Esophagus mucosa (tissue), 1 donor: Measurements from ENCODE around the gene SLC38A8. TPM values are rescaled to one million over a fixed set of nuclear protein-coding genes. Genes with fewer than 3 reads are reported as not detected.

ENCODE experiments used
- ATAC-seq: fragments of 200-7000 bp; cut with Tn5 transposase; one replicate; pipeline ENCODE4 v1.9.1; 2020
- total RNA-seq: library from RNA; stranded (reverse); gene quantifications from one replicate; pipeline ENCODE4 v1.2.4, GENCODE V29; 2023
- donor health status: DM: yes; HTN: yes; CAD: no.

SLC38A8 gene
- total RNA-seq, result not detected

DNA sequence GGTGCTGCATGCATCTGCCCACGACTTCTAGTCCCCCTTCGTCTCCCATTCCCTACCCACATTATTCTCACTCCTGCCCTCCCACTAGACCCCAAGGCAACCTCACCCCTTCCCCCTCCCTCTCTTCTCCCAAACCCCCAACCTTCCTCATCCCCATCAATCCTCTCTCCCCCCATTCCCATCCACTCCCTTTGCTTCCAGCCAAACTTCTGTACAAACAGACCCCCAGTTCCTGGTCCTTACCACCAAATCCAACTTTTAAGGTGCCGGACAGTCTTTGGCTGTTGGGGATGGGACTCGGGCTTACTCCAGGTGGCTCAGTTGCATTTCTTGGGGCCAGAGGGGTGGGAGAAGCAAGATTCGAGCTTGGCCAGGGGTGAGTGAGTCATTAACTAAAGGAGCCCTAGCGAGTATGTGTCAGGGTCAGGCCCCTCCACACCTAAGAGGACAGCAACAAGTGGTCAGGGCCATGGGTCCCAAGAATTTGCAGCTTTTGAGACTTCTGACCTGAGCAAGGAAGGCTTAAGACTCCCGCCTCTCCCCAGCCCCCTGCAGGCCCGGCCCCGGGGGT lies at the start of gene SLC38A8:
Gene SLC38A8 (minus strand): TSS at position 488 of the 571 bp plus-strand sequence. CDS start 638 bp downstream, outside the sequence.
- ATAC-seq, result no peak

DNA sequence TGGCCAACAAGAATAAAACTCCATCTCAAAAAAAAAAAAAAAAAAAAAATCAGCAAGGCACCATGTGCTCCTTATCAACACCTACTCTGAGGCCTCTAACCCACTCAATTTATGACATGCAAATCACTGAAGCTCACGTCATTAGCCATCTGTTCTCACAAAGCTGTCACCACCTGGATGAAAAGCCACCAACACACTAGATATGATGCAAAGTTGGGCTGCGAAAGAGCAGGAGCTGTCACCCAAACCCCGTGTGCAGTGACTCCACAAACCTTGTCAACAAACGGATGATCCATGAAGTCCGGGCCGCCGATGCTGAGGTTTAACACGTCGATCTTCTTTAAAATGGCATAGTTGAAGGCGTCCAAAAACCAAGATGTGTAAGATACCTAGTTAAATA lies 48.9 kb upstream of the SLC38A8 start:
- no peak for ATAC-seq

DNA sequence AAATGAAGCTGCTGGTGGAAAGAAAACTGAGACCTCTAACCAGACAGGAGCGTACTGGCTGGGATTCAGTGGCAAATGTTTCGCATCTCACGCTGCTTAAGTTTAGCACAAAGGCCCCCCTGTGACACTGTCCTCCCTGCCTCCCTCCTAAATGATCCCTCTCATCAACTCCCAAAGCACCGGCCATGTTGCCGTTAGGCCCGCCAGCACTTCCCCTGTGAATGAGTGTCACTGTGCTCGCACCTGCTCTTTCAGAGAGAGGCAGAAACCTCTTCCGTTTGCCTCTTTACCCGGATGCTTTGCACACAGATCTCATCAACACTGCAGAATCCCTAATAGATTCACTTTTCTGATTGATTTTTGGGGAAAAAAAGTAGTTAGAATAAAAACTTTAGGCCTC lies 47.6 kb upstream of the SLC38A8 start:
- ATAC-seq, result no peak

DNA sequence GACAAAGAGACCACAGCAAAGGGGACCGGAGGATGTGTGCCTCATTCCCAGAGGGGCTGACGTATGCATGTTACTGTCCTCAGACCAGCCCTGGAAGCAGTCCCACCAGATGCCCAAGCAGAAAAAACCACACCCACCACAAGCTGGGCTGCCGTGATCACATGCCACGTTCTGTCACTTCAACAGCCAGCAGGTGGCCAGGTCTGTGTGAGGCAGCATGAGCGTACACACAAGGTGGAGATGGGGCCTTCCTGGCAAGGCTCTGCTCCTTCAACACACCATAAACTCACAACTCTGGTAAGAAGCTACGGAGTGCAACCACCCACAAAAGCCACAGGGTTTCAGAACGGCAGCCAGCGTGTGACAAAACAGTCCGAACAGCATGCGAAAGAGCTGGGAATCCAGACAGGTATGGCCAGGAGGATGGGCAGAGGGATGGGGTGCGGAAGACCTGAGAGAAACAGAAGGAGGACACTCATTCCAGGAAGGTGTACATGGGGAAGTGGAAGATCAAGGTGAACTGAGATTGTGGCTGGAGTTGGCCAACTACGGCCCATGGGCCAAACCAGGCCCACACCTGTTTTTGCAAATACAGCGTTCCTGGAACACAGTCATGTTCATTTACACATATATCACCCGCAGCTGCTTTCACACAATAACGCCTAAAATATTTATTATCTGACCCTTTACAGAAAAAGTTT lies 46.2 kb upstream of the SLC38A8 start:
- ATAC-seq, result peak; percentile 38

- no peak for ATAC-seq
These were observed 45.0 kb upstream of the SLC38A8 start for GRCh38 chr16:84087466-84088151.

- ATAC-seq, result no peak
These were observed 44.4 kb upstream of the SLC38A8 start for GRCh38 chr16:84087001-84087400.

GRCh38 chr16:84086341-84086740 lies 43.7 kb upstream of the SLC38A8 start:
- no peak for ATAC-seq

DNA sequence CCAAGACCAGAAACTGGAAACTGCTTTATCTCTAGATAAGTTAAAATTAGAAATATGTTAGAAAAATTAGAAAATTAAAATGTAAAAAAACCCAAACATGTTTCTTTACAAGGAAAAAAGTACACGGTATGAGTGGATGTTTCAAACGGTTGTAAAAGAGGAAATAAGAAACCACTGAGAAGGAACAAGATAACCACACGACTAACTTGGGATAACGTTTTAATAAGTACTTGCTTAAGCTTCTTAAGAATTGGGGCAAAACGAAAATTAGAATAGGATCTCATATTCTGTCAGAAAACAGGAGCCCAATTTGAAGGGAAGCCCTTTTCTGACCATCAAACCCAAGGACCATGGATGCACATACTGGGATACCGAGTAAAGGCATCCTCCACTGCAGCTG lies 43.2 kb upstream of the SLC38A8 start:
- no peak for ATAC-seq

GRCh38 chr16:84085271-84085667 lies 42.7 kb upstream of the SLC38A8 start:
- no peak for ATAC-seq

GRCh38 chr16:84084570-84085270 lies 42.1 kb upstream of the SLC38A8 start:
- peak; percentile 71 for ATAC-seq

GRCh38 chr16:84082835-84083569 lies 40.4 kb upstream of the SLC38A8 start:
- ATAC-seq, result no peak

DNA sequence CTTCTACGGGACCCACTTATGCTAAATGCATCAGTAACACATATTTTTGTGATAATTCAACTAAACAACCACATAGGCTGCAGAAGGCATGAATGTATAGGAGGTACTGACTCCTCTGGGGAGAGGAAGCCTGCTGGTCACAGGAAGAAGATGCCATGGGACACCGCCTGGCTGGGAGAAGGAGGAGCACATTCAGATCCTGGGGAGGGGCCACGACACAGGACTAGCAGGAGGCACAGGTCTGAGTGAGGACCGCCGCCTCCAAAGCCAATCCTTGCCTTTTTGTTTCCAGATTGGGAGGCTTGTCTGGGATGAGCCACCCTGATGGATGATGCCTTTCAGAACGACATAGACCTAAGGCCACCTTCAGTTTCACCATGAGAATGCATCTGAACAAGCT lies 39.5 kb upstream of the SLC38A8 start:
- ATAC-seq, result peak; percentile 19

DNA sequence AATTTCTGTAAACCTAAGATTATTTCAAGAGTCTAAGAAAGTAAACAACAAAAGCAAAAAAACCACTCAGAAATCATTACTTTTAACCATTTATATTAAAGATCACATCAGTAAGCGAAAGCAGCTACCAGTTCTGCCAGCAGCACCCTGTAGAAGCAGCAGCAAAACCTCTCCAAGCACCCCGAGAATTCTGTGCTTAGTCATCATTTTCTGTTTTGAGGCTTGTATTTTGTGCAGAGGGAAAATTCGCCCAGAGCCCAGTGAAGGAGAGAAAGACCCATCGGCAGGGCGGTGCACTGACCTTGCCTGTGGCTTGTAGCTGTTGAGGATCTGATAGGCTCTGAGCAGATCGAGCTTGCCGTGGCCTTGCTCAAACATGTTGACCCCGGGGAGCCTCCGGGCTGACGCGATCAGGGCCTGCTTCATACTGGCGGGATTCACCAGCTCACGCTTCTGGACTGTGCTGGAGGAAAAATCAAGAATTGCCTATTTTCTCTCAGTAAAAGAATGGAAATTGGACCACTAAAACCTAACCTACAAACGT lies 38.9 kb upstream of the SLC38A8 start:
- ATAC-seq, result peak; percentile 48

GRCh38 chr16:84080813-84081212 lies 38.2 kb upstream of the SLC38A8 start:
- no peak for ATAC-seq

DNA sequence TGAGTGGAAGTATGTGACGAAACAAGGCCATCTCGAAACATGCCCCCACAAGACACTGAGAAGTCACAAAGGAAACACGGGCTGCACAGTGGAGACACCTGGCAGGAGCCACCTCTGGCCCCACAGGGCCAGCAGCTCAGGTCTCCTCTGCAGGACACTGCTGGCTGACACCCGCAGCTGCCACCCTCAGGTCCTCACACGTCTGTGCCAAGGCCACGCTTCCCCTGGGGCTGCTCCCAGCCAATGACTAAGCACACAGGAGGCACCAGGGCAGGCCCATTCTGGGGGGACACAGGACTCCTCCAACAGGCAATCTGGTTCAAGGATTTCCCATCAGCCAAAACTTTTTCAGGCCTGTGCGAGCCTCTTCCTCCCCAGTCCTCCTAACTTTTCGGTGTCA lies 37.8 kb upstream of the SLC38A8 start:
- peak; percentile 63 for ATAC-seq

DNA sequence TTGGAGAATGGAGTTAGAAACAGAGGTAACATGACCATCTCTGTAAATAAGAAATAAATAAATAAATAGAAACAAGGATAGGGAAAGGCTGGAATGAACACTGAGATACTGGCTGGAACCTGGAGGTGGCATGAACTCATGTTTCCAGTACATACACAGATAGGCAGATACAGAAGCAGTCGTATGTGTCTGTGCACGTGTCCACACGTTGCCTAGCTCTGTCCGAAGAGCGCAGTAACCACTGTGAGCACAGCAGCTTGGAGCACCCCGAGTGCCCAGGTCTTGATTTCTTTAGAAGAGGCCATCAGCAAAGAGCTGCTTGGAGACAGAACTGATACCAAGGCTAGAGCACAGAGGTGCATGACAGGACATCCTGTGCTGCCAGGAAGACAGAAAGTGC lies 37.1 kb upstream of the SLC38A8 start:
- no peak for ATAC-seq

- no peak for ATAC-seq
These were observed 32.8 kb upstream of the SLC38A8 start for GRCh38 chr16:84075376-84075775.

DNA sequence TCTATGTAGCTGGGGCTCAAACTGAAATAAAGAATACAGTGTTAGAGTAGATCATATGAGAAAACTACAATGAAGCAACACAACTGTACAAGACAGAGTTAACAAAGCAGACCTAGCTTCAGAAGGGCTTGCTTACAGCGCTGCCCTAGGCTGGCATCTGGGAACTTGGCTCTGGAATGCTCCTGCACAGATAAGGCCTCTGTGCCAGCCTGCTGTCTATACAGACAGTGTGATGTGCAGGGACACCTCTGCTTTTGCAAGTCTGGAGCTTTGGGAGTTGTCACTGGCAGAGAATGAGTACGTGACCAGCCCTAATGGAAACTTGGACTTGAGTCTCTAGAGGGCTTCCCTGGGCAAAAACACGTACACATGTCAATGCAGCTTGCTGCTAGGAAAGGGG lies 32.1 kb upstream of the SLC38A8 start:
- ATAC-seq, result no peak

- ATAC-seq, result no peak
These were observed 29.4 kb upstream of the SLC38A8 start for GRCh38 chr16:84072014-84072413.

DNA sequence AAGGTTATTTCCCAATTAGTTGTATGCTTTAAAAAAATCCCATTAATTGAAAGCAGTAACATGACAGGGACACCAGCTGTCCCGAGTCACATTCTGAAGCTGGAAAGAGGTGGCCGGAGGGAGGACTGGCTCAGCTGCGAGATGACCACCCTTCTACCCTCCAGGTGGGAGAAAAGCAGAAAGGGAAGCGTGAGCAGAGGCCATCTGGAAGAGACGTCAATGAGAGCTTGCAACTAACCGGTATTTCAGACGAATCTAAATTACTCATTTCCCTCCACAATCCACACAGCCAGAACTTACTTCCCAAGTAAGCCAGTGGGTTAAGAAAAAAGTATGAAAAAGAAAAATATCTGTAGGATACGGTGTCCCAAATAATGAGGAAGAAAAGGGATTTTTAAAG lies 28.5 kb upstream of the SLC38A8 start:
- no peak for ATAC-seq

DNA sequence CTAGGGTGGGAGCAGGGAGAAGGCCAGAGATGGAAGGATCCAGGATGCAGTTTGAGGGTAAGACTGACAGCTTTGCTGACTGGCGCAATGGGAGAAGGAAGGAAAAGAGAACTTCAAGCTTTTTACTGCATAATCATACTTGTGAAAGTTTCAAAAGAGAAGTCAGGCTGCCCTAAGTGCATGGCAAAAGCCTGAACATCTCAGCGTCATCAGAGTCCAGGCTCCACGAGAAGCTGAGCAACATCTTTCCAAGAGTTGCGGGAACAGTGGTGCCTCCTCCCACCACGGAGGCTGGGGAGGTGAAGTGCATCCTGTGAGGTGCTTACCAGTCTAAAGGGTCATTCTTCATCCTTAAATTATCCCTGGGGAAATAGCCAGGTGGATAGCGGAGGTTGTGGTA lies 26.9 kb upstream of the SLC38A8 start:
- no peak for ATAC-seq

- ATAC-seq, result peak; percentile 35
These were observed 26.3 kb upstream of the SLC38A8 start for GRCh38 chr16:84068783-84069462.
